Measurements from ENCODE around the gene UQCRH.
"Not testable (repeated sequence)": the region's sequence is repeated elsewhere in the genome, so short reads cannot be mapped to it uniquely, and the experiment has no call there.

Gene UQCRH

DNA sequence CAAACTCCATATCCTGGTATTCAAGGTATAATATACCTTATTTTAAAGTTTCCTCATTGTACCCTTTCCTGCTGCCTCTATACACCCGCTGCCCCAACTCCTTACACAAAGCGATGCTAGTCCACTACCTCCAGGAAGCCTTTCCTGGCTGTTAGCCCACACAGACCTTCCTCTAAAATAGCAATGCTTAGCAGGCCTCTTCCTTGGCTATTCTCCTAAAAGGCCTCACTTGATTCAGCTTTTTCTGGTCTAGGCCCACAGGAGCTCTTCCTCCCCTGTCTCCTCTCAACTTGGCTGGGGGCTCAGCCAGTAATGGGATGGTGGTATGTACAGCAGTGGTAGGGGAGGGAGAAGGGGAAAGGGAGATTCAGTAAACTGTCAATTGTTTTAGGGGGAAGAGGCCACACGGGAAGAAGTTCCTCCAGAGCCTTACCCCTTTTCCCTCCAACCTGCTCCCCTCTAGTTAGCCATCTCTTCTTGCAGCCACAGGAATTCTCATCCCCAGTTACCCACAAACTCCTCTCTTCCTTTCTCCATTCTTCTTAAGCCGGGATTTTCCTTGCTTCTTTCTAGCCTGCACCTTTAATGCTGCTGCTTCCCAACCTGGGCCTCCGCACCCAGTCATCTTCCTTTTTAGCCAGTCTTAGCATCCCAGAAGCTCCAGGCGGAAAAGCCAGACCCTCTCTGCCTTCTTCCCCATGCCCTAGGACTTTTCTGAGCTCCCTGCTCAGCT, 2.7 kb upstream of the UQCRH start:
- peak; percentile 46 for DNase-seq

DNA sequence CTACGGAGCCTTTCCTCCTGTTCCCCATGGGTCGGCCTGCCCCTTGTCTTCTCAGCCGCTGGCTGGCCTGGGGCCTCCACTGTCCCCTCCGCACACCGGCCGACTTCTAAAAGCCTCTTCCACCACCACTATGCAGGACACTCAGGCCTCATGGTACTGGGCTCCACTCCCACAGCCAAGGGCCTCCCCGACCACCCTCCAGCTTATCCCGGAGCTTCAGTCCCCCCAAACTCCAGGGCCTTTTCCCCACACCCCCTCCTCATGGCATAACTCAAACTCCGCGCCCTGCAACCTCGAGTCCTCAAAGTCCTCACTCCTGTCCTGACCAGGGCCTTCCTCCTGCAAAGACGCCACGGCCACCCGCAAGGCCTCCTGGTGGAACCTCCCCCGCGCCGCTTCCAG, 2.1 kb upstream of the UQCRH start:
- DNase-seq: no peak

DNA sequence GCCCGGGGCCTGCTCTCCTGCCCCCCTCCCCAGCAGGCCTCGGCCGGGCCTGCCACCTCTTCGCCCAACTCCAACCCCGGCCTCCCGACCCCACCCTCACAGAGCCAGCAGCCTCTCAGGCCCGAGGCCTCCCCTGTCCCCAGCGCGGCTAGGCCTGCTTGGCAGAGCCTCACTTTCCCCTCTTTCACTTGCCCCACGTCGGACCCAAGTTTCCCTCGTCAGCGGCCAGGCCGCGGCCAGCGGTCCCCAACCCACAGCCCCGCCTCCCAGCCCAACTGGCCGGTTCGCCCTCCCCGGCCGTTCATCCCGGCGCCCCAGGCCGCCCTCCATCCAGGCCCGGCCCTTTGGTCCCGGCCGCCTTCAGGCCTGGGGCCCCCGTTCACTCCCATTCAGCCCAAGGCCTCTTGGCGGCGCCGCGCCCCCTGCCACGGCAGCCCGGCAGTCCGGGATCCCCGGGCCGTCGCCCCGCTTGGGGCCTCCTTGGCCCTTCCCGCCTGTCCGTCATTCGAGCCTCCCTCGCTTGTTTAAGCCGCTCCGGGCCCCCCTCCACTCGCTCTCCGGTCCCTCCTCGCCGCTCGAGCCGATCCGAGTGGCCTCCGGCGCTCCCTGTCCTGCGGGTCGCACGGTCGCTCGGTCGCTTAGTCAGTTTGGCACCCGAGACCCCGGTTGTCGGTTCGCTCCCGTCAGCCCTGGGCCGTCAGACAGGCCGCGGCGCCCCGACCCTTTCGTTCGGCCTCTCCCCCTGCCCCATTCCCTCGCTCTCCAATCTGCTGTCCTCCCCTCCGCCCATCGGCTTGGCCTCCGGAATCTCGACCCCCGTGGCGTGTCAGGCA, 1.5 kb upstream of the UQCRH start:
- peak; percentile 72 for DNase-seq

DNA sequence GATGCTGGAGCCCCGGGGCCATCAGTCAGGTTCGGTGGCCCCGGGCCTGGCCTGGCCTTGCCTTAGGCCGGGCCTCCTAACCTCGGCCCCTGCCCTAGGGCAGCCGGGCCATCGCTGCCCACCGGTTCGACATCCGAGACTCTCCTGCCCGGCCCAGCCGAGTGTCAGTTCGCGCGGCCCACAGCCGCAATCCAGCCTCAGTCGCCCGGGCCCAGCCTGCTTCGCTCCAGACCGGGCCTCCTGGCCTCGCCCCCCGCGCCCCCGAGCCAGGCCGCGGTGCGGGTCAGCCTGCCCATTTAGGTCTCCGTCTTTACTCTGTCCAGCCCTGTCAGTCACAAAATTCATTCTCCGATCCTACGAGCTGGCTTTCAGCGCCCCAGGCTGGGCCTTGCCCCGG, 859 bp upstream of the UQCRH start:
- peak; percentile 36 for DNase-seq

DNA sequence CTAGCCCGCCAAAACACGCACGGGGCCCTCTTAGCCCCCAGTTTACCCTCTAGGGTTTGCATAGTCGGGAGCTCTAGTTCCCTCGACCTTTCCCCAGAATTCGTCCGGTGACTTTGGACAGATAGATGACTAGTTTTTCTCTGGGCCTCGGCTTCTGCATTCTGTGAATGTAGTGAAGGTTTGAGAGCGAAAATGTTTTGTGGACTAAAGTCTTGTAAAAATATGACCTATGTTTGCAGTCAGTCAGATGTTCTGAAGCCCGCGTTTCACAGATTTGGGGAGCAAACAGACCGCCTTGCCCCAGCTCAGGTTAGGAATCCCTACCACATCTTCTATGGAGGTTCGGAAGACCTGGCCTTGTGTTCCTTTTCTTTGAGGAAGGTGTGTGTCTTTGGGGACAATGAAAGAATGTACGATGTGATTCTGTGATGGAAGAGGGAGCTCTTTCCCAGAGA, 401 bp downstream of the UQCRH start:
- DNase-seq: no peak

DNA sequence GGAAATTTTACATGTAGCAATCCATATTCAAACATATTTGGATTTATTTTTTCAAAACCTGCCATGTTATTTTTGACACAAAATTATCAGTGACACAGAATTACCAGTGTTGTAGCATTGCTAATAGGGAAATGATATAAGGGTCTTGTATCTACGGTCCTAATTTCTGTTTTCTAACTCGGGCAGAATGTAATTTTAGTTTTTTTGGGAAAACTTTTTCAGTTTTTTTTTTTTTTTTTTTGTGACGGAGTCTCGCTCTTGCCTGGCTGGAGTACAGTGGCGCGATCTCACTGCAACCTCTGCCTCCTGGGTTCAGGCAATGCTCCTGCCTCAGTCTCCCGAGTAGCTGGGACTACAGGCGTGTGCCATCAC, 2.6 kb downstream of the UQCRH start:
- DNase-seq: no peak

DNA sequence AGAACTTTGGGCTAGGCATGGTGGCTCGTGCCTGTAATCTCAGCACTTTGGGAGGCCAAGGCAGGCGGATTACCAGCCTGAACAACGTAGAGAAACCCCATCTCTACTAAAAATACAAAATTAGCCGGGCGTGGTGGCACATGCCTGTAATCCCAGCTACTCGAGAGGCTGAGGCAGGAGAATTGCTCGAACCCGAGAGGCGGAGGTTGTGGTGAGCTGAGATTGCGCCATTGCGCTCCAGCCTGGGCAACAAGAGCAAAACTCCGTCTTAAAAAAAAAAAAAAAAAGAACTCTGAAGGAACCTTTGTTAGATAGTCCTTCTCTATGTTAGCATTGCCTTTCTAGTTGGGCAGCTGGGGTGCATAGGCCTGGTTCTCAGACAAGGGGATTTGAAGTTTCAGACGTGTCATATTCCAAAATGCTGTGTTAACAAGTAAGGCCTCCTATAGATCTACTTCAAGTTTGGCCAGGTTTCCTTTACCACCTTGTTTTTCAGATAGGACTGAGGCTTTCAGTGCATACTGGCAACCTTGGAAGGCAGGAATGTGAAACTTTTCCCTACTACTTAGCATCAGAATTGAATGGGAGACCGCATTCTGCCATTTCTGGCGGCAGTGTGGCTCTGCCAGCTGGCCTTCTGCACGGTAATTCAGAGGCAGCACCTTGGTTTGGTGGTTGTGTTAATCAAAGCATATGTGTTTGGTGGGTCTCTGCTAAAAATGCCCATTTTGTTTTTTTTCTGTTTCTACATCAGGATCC, 6.1 kb downstream of the UQCRH start:
- DNase-seq: no peak

DNA sequence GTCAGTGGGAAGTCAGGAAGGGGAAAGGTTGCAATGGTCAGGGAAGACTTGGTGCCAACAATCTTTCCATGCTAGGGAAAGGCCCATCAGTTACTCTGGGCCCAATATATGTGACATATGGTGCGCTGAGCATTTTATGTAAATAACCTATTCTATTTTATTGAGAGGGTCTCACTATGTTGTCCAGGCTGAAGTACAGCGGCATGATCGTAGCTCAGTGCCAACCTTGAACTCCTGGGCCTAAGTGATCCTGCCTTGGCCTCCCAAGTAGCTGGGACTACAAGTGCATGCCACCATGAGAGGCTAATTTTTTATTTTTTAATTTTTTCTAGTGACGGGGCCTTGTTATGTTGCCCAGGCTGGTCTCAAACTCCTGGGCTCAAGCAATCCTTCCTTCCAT, 6.8 kb downstream of the UQCRH start:
- DNase-seq: no peak

DNA sequence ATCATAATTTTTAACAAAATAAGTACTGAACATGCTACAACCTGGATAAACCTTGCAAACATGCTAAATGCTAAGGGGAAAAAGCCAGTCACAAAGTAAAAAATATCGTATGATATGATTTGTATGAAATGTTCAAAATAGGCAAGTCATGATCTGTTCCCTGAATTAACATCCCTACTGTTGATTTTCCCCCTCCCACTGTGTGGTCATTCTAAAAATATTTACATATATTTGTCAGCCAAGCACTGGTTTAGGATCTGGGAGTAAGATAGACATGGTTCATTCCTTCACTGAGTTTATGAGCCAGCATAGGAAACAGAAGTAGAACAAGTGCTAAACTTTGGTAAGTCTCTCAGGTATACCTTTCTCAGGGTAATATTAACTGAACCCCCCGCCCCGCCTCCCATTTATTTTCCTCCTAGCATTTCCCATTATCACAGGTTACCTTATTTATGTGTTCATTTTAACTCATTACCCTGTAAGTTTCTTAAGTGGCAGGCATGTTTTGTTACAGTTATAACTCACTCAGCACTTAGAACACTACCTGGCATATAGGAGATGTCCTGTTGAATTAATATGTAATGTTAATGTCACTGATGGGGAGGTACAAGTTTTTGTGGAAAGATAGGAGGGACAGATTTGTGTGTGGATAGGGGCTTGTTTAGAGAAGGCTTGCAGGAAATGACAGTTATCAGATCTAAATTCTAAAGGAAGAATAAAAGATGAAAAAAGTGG, 12.3 kb downstream of the UQCRH start:
- no peak for DNase-seq

DNA sequence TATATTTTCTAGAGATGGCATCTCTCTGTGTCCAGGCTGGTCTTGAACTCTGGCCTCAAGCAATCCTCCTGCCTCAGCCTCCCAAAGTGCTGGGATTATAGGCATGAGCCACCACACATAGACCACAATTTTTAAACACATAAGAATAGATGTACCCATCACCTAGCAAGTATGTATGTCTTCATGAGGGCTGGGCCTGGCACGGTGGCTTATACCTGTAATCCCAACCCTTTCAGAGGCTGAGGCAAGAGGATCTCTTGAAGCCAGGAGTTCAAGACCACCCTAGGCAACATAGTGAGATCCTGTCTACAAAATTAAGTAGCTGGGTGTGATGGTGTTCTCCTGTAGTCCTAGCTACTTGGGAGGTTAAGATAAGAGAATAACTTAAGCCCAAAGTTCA, 13.8 kb downstream of the UQCRH start:
- DNase-seq: no peak

DNA sequence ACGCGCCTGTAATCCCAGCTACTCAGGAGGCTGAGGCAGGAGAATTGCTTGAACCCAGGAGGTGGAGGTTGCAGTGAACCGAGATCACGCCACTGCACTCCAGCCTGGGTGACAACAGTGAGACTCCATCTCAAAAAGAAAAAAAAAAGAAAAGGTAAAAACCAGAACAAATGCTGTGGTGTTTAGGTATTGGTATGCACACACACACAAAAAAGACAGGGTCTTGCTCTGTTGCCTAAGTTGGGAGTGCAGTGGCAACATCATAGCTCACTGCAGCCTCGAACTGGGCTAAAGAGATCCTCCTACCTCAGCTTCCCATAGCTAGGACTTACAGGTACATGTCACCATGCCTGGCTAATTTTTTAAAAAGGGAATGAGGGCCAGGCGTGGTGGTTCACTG, 15.8 kb downstream of the UQCRH start:
- DNase-seq: not testable (repeated sequence)

DNA sequence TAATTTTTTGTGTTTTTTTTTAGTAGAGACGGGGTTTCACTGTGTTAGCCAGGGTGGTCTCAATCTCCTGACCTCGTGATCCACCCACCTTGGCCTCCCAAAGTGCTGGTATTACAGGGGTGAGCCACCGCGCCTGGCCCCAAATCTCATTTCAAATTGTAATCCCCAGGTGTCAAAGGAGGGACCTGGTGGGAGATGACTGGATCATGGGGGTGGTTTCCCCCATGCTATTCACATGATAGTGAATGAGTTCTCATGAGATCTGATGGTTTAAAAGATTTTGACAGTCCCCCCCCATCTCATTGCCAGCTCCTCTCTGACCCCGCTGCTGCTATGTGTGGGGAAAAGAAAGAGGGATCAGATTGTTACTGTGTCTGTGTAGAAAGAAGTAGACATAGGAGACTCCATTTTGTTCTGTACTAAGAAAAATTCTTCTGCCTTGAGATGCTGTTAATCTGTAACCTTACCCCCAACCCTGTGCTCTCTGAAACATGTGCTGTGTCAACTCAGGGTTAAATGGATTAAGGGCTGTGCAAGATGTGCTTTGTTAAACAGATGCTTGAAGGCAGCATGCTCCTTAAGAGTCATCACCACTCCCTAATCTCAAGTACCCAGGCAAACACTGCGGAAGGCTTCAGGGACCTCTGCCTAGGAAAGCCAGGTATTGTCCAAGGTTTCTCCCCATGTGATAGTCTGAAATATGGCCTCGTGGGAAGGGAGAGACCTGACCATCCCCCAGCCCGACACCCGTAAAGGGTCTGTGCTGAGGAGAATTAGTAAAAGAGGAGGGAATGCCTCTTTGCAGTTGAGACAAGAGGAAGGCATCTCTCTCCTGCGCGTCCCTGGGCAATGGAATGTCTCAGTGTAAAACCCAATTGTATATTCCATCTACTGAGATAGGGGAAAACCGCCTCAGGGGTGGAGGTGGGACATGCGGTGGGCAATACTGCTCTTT, 16.7 kb downstream of the UQCRH start:
- not testable (repeated sequence) for DNase-seq

DNA sequence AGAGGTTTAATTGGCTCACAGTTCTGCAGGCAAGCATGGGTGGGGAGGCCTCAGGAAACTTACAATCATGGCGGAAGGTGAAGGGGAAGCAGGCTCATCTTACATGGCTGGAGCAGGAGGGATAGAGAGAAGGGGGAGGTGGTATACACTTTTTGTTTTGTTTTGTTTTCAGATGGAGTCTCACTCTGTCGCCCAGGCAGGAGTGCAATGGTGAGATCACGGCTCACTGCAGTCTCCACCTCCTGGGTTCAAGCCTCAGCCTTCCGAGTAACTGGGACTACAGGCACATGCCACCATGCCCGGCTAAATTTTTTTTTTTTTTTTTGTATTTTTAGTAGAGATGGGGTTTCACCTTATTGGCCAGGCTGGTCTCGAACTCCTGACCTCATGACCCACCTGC, 18.7 kb downstream of the UQCRH start:
- DNase-seq: not testable (repeated sequence)

DNA sequence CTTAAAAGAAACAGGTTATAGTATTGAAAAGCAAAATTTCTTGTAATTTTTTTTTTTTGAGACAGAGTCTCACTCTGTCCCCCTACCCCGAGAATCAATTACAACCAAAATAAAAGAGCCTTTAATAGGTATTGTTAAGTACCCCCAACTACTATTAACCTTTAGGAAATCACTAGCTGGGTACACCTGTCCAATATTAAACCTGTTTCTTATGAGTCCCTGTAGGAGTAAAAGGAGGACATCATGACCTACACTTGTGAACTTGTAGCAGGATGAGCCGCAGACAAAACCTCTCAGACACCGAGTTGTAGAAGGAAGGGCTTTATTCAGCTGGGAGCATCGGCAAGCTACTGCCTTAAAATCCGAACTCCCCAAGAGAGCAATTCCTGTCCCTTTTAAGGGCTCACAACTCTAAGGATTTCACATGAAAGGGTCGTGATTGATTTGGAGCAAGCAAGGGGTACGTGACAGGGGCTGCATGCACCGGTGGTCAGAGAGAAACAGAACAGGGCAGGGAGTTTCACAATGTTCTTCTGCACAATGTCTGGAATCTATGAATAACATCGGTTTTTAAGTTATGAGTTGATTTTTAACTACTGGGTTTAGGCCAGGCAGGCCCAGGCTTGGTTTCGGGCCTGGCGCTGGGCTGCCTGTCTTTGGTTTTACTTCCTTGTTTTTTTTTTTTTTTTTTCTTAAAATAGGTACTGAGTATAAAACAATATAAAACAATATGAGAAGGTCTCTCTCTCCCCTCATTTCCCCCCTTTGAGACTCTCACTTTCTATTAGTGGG, 22.0 kb downstream of the UQCRH start:
- not testable (repeated sequence) for DNase-seq

DNA sequence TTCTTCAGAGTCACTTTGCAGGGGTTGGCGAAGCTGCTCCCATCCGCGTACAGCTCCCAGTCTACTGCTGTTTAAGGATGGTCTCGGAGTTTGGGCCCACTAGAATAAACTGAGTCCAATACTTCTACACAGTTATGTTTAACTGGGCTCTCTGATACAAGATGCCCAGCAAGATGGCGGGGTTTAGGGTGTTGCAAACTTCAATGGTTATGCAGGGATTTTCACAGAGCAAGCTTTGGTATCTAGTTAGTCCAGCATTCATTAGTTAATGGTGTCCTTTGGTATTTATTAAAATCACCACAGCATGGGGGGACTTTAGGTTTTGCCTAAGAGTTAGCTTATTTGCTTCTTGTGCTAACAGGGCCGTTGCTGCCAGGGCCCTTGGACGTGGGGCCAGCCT, 24.7 kb downstream of the UQCRH start:
- DNase-seq: not testable (repeated sequence)

DNA sequence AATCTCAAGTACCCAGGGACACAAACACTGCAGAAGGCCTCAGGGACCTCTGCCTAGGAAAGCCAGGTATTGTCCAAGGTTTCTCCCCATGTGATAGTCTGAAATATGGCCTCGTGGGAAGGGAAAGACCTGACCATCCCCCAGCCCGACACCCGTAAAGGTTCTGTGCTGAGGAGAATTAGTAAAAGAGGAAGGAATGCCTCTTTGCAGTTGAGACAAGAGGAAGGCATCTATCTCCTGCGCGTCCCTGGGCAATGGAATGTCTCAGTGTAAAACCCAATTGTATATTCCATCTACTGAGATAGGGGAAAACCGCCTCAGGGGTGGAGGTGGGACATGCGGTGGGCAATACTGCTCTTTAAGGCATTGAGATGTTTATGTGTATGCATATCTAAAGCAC, 26.3 kb downstream of the UQCRH start:
- DNase-seq: not testable (repeated sequence)

DNA sequence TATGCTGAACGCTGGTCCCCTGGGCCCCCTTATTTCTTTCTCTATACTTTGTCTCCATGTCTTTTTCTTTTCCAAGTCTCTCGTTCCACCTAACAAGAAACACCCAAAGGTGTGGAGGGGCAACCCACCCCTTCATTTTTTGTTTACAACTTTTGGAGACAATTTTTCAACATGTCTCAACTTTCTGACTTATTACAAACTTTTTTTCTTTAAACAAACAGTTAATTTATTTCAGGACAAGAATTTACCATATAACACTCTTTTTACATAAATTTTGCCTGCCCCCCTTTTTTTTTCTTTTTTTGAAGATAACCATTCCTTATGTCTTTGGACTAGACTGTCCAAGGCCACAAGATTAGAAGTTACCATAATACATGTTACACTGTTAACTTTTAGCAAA, 26.9 kb downstream of the UQCRH start:
- DNase-seq: not testable (repeated sequence)

DNA sequence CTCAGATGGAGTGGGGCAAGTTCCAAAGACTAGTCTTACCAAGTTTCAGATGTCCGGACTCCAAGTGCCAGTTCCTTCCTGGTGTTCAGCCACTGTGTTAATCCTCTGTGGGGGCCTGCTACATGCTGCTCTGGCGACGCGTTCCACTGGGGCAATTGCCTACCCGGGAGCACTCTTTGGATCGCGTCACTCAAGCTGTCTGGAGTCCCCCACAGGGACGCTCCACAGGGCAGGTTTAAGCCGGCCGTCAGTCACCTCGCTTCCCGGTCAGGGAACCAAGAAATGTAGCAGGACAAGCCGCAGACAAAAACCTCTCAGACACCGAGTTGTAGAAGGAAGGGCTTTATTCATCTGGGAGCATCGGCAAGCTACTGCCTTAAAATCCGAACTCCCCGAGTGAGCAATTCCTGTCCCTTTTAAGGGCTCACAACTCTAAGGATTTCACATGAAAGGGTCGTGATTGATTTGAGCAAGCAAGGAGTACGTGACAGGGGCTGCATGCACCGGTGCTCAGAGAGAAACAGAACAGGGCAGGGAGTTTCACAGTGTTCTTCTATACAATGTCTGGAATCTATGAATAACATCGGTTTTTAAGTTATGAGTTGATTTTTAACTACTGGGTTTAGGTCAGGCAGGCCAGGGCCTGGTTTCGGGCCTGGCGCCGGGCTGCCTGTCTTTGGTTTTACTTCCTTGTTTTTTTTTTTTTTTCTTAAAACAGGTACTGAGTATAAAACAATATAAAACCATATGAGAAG, 28.5 kb downstream of the UQCRH start:
- not testable (repeated sequence) for DNase-seq

DNA sequence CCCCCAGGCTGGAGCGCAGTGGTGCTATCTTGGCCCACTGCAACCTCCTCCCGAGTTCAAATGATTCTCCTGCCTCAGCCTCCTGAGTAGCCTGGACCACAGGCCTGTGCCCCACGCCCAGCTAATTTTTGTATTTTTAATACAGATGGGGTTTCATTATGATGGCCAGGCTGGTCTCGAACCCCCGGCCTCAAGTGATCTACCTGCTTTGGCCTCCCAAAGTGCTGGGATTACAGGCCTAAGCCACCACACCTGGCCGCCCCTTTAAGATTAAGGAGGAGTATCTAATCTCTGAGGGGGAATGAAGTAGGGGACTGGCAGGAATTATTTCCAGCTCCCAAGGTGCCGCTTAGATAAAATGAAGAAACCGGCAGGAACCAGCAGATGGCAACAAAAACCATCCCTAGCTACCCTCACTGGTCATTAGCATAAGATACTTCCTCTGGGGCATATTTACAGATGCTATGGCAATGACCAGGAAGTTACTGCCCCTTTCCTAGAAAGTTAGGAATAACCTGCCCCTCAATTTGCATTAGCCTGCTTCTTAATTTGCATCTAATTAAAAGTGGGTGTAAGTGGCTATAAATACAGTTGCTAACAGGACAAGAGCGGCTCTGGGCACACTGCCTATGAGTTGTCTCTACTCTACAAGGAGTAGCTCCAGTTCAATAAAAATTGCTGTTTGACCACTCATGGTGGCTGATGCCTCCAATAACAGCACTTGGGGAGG, 30.0 kb downstream of the UQCRH start:
- peak; percentile 83 for DNase-seq
